ENCODE results near the gene ASTN2.

DNA sequence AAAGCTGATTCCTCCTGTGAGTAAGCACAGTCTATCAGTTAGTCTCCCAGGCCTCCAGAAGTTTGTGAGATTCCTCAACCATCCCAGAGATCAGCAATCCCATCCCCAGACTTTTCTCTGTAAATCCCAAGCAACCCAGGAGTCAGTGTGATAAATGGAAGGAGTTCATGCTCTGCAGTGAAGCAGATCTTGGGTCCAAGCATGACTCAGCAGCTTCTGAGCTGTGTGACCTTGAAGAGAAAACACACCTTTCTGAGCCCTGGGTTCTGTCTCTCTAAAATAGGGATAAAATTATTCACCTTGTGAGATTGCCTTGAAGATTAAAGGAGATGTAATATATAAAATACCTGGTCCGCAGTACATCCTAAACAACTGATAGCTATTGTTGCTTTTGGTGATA is 318.7 kb downstream of the ASTN2 start:
- TF ChIP-seq, protein P1, sequence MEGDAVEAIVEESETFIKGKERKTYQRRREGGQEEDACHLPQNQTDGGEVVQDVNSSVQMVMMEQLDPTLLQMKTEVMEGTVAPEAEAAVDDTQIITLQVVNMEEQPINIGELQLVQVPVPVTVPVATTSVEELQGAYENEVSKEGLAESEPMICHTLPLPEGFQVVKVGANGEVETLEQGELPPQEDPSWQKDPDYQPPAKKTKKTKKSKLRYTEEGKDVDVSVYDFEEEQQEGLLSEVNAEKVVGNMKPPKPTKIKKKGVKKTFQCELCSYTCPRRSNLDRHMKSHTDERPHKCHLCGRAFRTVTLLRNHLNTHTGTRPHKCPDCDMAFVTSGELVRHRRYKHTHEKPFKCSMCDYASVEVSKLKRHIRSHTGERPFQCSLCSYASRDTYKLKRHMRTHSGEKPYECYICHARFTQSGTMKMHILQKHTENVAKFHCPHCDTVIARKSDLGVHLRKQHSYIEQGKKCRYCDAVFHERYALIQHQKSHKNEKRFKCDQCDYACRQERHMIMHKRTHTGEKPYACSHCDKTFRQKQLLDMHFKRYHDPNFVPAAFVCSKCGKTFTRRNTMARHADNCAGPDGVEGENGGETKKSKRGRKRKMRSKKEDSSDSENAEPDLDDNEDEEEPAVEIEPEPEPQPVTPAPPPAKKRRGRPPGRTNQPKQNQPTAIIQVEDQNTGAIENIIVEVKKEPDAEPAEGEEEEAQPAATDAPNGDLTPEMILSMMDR (IDR thresholded peaks at IDR 0.05; ENCODE audit: low read length), result no peak
- TF ChIP-seq EZH2 (optimal IDR thresholded peaks at IDR 0.05; ENCODE audit: low read depth, low read length), result no peak
- no peak for TF ChIP-seq EZH2phosphoT487 (IDR thresholded peaks at IDR 0.05; ENCODE audit: low read length)

All from MM.1S (cell line).